Activated B cell treated with CpG ODN at 0.5 μM for 24 hours (primary cell): Measurements from ENCODE around the gene MACROD2. TPM values are rescaled to one million over a fixed set of nuclear protein-coding genes. Genes with fewer than 3 reads are reported as not detected.
"Not testable (repeated sequence)": the region's sequence is repeated elsewhere in the genome, so short reads cannot be mapped to it uniquely, and the experiment has no call there.

ENCODE experiments used
- ATAC-seq: fragments of 200-7000 bp; cut with Tn5 transposase; one replicate; pipeline ENCODE4 v1.10.0; 2021; ENCODE audit warnings: low read depth, mild to moderate bottlenecking, moderate library complexity
- CTCF ChIA-PET: fragments of 350-600 bp; sonication (Branson Sonifier 250); formaldehyde crosslinking; loops from one replicate; lab custom pipeline; 2021; ENCODE audit warnings: antibody characterized with exemption; lab: Charles Lee
- POLR2A ChIA-PET: fragments of 350-600 bp; sonication (Branson Sonifier 250); formaldehyde crosslinking; loops from one replicate; lab custom pipeline; 2021; ENCODE audit warnings: antibody characterized with exemption; lab: Charles Lee
- DNase-seq: peaks from one replicate; pipeline ENCODE4 v3.0.0; 2022
- H3K27ac Mint-ChIP-seq: one replicate; pipeline ENCODE4 v1.8.0; 2020; ENCODE audit warnings: mixed read lengths
- H3K27me3 Mint-ChIP-seq: one replicate; pipeline ENCODE4 v1.8.0; 2021; ENCODE audit warnings: mixed read lengths
- H3K36me3 Mint-ChIP-seq: one replicate; pipeline ENCODE4 v1.8.0; 2021; ENCODE audit warnings: low read depth, mixed read lengths
- H3K4me1 Mint-ChIP-seq: one replicate; pipeline ENCODE4 v1.8.0; 2021; ENCODE audit warnings: mixed read lengths
- H3K4me3 Mint-ChIP-seq: one replicate; pipeline ENCODE4 v1.8.0; 2020; ENCODE audit warnings: mild to moderate bottlenecking, mixed read lengths
- H3K9me3 Mint-ChIP-seq: one replicate; pipeline ENCODE4 v1.8.0; 2020; ENCODE audit warnings: mixed read lengths
- CTCF ChIP-seq: fragments of 200-600 bp; IDR thresholded peaks from one replicate; pipeline ENCODE4 v1.8.0; 2022; ENCODE audit warnings: antibody characterized with exemption, mild to moderate bottlenecking
- intact Hi-C: fragments of 100-400 bp; cut with micrococcal nuclease; formaldehyde crosslinking; loops from one replicate; pipeline ENCODE4 v1.15.1; 2024
- total RNA-seq: library from RNA; stranded (reverse); gene quantifications from 2 replicates; pipeline ENCODE4 v1.2.3, GENCODE V29; 2022

Gene MACROD2
- total RNA-seq, 1 donor from 2014 or later: 55.1 TPM

GRCh38 chr20:15364781-15365180 lies 1369.5 kb downstream of the MACROD2 start:
- ChIA-PET CTCF (no interaction called here), POLR2A (no interaction called here)
- TF ChIP-seq CTCF: no peak
- Mint-ChIP-seq H3K9me3 (no peaks in the 10 kb centered on the region), H3K27ac (no peak overlapping the region), H3K36me3 (no peaks in the 10 kb centered on the region), H3K4me3 (no peak overlapping the region), H3K4me1 (no peaks in the 10 kb centered on the region), H3K27me3 (no peaks in the 10 kb centered on the region)
- DNase-seq (no peak), ATAC-seq (no peak)
- intact Hi-C loops: no loop called here

GRCh38 chr20:15370370-15370769 lies 1375.1 kb downstream of the MACROD2 start:
- no peak for TF ChIP-seq CTCF
- ATAC-seq: no peak
- Mint-ChIP-seq H3K36me3 (no peaks in the 10 kb centered on the region), H3K4me1 (no peaks in the 10 kb centered on the region), H3K27me3 (no peaks in the 10 kb centered on the region), H3K4me3 (no peak overlapping the region), H3K27ac (no peak overlapping the region), H3K9me3 (no peaks in the 10 kb centered on the region)
- ChIA-PET CTCF (interaction anchor here (0.6 kb wide), 2 partner anchors 12 to 33 kb away, joined by 3 read pairs; no protein-coding TSS in a partner anchor), POLR2A (no interaction called here)
- no peak for DNase-seq
- intact Hi-C loops: loop anchor here (10.0 kb wide), 1 partner anchor 106 kb away; no protein-coding TSS in a partner anchor

- ATAC-seq (no peak), DNase-seq (no peak)
- POLR2A ChIA-PET: no interaction called here
- CTCF ChIA-PET: no interaction called here
- Mint-ChIP-seq H3K36me3 (no peaks in the 10 kb centered on the region), H3K4me1 (no peaks in the 10 kb centered on the region), H3K27me3 (no peaks in the 10 kb centered on the region), H3K27ac (no peak overlapping the region), H3K9me3 (no peaks in the 10 kb centered on the region), H3K4me3 (no peak overlapping the region)
- no peak for TF ChIP-seq CTCF
- intact Hi-C loops: loop anchor here (10.0 kb wide), 1 partner anchor 110 kb away; no protein-coding TSS in a partner anchor
These were observed 1379.4 kb downstream of the MACROD2 start for GRCh38 chr20:15374682-15375081.

- DNase-seq: no peak
- ChIA-PET POLR2A (no interaction called here), CTCF (no interaction called here)
- H3K9me3 Mint-ChIP-seq: no peaks in the 10 kb centered on the region
- no peaks in the 10 kb centered on the region for H3K36me3 Mint-ChIP-seq
- H3K4me3 Mint-ChIP-seq: no peak overlapping the region
- H3K27ac Mint-ChIP-seq: no peak overlapping the region
- no peak for ATAC-seq
- no peaks in the 10 kb centered on the region for H3K4me1 Mint-ChIP-seq
- TF ChIP-seq CTCF: no peak
- no peaks in the 10 kb centered on the region for H3K27me3 Mint-ChIP-seq
- intact Hi-C loops: loop anchor here (10.0 kb wide), 1 partner anchor 111 kb away; no protein-coding TSS in a partner anchor
These were observed 1380.5 kb downstream of the MACROD2 start for GRCh38 chr20:15375836-15376235.

- CTCF ChIA-PET, H3K9me3 Mint-ChIP-seq, POLR2A ChIA-PET, H3K27ac Mint-ChIP-seq, H3K4me1 Mint-ChIP-seq, H3K27me3 Mint-ChIP-seq, DNase-seq, H3K4me3 Mint-ChIP-seq, ATAC-seq, H3K36me3 Mint-ChIP-seq: not testable (repeated sequence)
- intact Hi-C loops: loop anchor here (10.0 kb wide), 1 partner anchor 113 kb away; no protein-coding TSS in a partner anchor
These were observed 1382.3 kb downstream of the MACROD2 start for GRCh38 chr20:15377603-15378002.

GRCh38 chr20:15378151-15378550 lies 1382.8 kb downstream of the MACROD2 start:
- intact Hi-C loops: loop anchor here (10.0 kb wide), 1 partner anchor 113 kb away; no protein-coding TSS in a partner anchor
- DNase-seq: no peak
- Mint-ChIP-seq H3K4me1 (no peaks in the 10 kb centered on the region), H3K27ac (no peak overlapping the region), H3K36me3 (no peaks in the 10 kb centered on the region), H3K9me3 (no peaks in the 10 kb centered on the region), H3K27me3 (no peaks in the 10 kb centered on the region), H3K4me3 (no peak overlapping the region)
- CTCF ChIA-PET: no interaction called here
- POLR2A ChIA-PET: no interaction called here
- no peak for ATAC-seq
- TF ChIP-seq CTCF: no peak
